ENCODE data around the gene DDX50.

Gene DDX50

GRCh38 chr10:68987611-68988010 lies 86.5 kb downstream of the DDX50 start:
- DNase-seq (ENCODE audit: low spot score): no peak

- peak; percentile 98 for DNase-seq (ENCODE audit: low spot score)
Observed at GRCh38 chr10:68988530-68989316, 87.6 kb downstream of the DDX50 start, which contains the start of gene KIFBP. TSS of gene KIFBP (plus strand) at chr10:68988803. CDS start at chr10:68988833, 30 bp downstream.

GRCh38 chr10:68989317-68989990 lies 88.3 kb downstream of the DDX50 start:
- DNase-seq (ENCODE audit: low spot score): peak; percentile 10

GRCh38 chr10:68992636-68993440 lies 91.7 kb downstream of the DDX50 start:
- no peak for DNase-seq (ENCODE audit: low spot score)
